GM10847 (cell line): ENCODE measurements around the gene TNC.

Experiments
- POLR2A ChIP-seq: IDR thresholded peaks from 2 replicates; pipeline ENCODE4 v1.6.1; 2011; ENCODE audit not compliant: insufficient read length; ENCODE audit errors: extremely low read depth

Gene TNC

DNA sequence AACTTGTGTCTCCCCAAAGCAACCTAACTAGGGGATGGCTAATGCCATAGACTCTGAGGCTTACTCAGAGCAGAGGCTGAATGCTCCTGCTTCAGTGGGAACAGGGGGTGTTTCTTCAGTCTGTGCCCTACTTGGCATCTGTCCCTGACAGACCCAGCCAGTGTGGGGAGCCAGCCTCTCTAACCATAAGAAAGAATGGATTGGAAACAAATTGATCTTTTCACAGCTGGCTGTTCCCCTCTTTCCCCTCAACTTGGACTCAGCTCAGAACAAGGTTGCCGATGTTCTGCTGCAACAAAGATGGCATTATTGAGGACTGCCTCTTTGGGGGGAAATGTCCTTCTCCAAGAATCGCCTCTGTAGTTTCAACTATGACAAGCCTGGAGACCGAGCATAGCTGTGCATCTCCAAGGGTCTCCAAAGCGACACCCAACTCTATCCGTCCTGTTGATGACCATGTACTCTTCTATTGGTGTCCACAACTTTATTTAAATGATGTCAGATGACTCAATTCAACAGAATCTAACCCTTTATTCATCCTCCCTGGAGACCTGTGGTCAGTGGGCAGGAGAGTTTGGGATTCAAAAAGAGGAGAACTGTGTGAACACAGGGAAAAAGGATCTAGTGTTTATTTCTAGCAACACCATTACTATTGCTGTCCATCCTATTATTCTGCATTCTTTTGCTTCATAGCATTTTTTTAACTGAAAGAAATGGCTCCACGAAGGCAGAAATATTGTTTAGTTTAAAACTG, 24.7 kb upstream of the TNC start:
- no peak for TF ChIP-seq POLR2A

DNA sequence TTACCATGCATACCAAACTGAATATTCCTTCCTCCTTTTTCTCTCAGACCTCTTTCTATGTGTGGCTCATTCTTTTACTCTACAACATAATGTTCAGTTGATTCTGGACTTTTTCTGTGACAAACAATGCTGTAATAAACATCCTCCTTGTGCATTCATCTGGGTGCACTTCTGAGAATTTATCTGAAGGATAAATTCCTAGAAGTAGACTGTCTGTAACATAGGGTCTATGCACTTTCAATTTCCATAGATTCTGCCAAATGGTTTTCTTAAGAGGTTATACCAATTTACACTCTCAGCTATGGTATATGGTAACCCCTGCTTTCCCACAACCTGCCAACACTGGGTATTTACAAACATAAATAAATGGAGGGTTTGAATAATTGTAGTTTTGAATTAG, 24.1 kb upstream of the TNC start:
- no peak for TF ChIP-seq POLR2A

- no peak for TF ChIP-seq POLR2A
These were observed 23.7 kb upstream of the TNC start for GRCh38 chr9:115141612-115142011.

- no peak for TF ChIP-seq POLR2A
These were observed 20.2 kb upstream of the TNC start for GRCh38 chr9:115138151-115138550.

DNA sequence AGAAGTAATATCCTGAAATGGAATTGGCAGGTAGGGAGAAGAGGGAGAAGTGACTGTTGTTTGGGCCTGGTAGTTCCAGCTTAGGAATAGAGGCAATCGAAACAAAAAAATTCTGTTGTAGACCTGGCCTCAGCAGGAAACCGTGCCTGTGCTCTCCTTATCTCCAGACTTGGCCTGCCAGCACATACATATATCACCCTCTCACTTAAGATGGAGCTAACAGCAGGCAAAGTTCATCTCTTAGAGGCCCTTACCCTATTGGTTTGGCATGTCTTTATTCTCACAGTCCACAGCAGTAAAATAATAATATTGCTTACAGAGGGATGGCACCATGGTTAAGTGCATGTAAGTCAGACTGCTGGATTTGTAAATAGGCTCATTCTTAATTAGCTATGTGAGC, 19.6 kb upstream of the TNC start:
- no peak for TF ChIP-seq POLR2A

DNA sequence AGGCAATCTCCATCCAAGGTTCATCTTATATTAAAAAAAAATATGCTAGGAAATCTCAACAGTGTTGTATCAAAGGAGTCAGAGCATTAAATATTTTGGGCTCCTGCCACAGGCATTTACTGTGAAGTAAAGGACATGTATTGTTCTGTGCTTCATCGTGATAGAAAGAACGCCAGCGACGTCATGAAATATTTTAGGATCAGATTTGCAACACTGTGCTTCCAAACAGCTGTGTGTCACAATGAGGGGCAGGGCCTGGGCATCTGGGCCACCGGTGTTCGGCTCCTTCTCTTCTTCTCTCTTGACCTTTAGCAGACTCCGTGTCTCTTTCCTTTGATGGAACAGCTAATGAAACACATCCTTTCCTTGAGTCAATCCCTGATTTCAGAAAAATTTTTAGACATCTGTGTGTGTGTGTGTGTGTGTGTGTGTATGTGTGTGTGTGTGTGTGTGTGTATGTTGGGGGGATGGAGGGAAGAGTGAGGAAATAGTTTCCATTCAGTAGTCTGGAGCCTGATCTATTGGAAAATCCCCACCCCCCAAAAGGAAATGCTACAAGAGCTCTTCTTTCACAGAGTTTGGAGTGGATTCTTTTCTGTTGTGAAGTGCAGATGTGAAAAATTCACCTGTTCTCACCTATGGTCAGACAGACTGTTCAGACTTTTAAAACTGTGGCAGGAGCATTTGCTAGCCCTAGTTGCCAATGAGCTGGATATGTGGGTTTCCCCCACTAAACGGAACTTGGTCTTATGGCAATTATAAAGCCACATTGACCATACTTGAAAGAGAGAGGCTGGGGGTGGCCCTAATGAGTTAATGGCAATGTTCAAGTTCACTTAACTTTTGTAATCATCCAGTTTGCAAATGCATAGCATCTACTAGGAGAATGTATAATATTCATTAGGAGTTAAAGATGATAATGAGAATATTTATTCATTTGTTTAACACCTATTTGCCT, 18.1 kb upstream of the TNC start:
- TF ChIP-seq POLR2A, result no peak

GRCh38 chr9:115134941-115135340, 17.0 kb upstream of the TNC start:
- no peak for TF ChIP-seq POLR2A

- TF ChIP-seq POLR2A, result no peak
These were observed 15.7 kb upstream of the TNC start for GRCh38 chr9:115133649-115134048.

GRCh38 chr9:115132648-115133047, 14.7 kb upstream of the TNC start:
- no peak for TF ChIP-seq POLR2A

- TF ChIP-seq POLR2A, result no peak
These were observed 12.2 kb upstream of the TNC start for GRCh38 chr9:115130176-115130575.

- no peak for TF ChIP-seq POLR2A
These were observed 9.3 kb upstream of the TNC start for GRCh38 chr9:115127191-115127817.

- TF ChIP-seq POLR2A, result no peak
These were observed 8.4 kb upstream of the TNC start for GRCh38 chr9:115126404-115126803.

DNA sequence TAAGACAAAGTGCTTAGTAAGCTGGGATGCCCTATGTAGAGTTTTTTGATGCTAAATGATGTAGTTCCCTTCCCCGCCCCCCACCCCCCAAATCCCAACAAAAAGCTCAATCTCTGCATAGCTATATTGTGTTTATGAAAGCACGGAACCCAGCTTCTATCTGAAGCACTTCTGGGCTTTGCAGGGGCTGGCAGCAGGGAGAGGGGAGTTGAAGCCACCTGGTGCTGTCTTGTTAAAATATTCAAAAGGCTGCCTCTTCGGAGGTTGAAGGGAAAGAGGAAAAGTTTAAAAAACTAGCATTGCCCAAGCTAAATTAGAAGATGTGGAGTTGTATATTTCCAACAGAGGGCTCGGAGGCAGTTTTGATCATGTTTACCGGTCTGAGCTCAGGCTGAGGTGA, 5.0 kb upstream of the TNC start:
- no peak for TF ChIP-seq POLR2A

GRCh38 chr9:115121181-115121580, 3.2 kb upstream of the TNC start:
- no peak for TF ChIP-seq POLR2A

- TF ChIP-seq POLR2A, result no peak
These were observed 892 bp upstream of the TNC start for GRCh38 chr9:115118879-115119218.
